Measurements from ENCODE around the gene C22orf39. TPM values are rescaled to one million over a fixed set of nuclear protein-coding genes. Genes with fewer than 3 reads are reported as not detected.

Gene C22orf39
- polyA plus RNA-seq, 1 experiment, result 18.8 TPM

GRCh38 chr22:19394274-19395050, 53.0 kb downstream of the C22orf39 start:
- CTCF ChIA-PET, result no interaction called here
- H3K27me3 ChIP-seq (ENCODE audit: control insufficient read depth, insufficient read depth, low read length), result no peaks in the 10 kb centered on the region
- H3K27ac ChIP-seq (ENCODE audit: low read depth, low read length), result no peak overlapping the region
- DNase-seq (ENCODE audit: low read depth, low spot score), result no peak
- no peak overlapping the region for H3K4me3 ChIP-seq (ENCODE audit: low read depth, low read length)
- no peak for TF ChIP-seq CTCF (IDR thresholded peaks at IDR 0.05; ENCODE audit: low read depth, low read length)
- H3K9me3 ChIP-seq (ENCODE audit: control insufficient read depth, insufficient read depth, low read length), result no peaks in the 10 kb centered on the region
- POLR2A ChIA-PET, result interaction anchor here (2.1 kb wide), 1 partner anchor 37 kb away, joined by 7 read pairs; the partner anchor contains the start of genes HIRA and MRPL40

DNA sequence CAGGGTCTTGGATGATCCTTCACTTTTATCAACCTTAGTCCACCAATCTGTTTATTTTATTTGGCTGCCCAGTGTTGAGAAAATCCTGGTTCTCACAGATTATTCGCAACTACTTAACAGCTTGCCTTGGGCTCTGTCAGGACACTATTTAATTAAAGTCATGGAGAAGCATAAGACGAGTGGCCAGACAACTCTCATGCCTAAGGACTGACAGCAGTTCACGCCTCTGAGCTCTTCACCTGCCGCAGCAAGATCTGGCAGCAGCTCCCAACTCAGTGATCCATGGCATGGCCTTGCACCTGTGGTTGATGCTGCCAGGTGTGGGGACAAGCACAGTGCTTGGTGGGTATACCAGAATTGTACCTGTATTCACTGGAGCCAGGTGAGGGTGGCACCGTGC, 53.8 kb downstream of the C22orf39 start:
- Histone ChIP-seq H3K27ac (ENCODE audit: low read depth, low read length) (no peak overlapping the region), H3K27me3 (ENCODE audit: control insufficient read depth, insufficient read depth, low read length) (no peaks in the 10 kb centered on the region), H3K4me3 (ENCODE audit: low read depth, low read length) (no peak overlapping the region), H3K9me3 (ENCODE audit: control insufficient read depth, insufficient read depth, low read length) (no peaks in the 10 kb centered on the region)
- POLR2A ChIA-PET, result no interaction called here
- DNase-seq (ENCODE audit: low read depth, low spot score), result no peak
- no peak for TF ChIP-seq CTCF (IDR thresholded peaks at IDR 0.05; ENCODE audit: low read depth, low read length)
- CTCF ChIA-PET, result no interaction called here

Other genes starting within 250 kb of the C22orf39 start
- 6.6 and 8.0 TPM in 2 replicates for gene CLTCL1, start 156.0 kb downstream of the C22orf39 start, polyA plus RNA-seq (2011; rRNA removed)
- gene HIRA, start 16.0 kb downstream of the C22orf39 start, polyA plus RNA-seq (2011; rRNA removed), result 17.1 and 20.5 TPM in 2 replicates
- 42.3 and 49.5 TPM in 2 replicates for gene MRPL40, start 15.2 kb downstream of the C22orf39 start, polyA plus RNA-seq (2011; rRNA removed)
- gene UFD1, start 31.5 kb upstream of the C22orf39 start, polyA plus RNA-seq (2011; rRNA removed), result 87.3 and 104 TPM in 2 replicates
- gene CDC45, start 32.2 kb upstream of the C22orf39 start, polyA plus RNA-seq (2011; rRNA removed), result 8.3 and 9.3 TPM in 2 replicates
- gene CLDN5, start 76.7 kb upstream of the C22orf39 start, polyA plus RNA-seq (2011; rRNA removed), result 0.05 TPM in 1 of 2 replicates, not detected in the other

All from AG04450 (cell line).